H1 (cell line): ENCODE results near the gene CADPS. TPM values are rescaled to one million over a fixed set of nuclear protein-coding genes. Genes with fewer than 3 reads are reported as not detected.

ENCODE experiments used
- CHD7 ChIP-seq: fragments of 300-600 bp; sonication (generic); IDR thresholded peaks from 2 replicates; pipeline ENCODE4 v1.7.1; 2012; ENCODE audit warnings: low read length, moderate library complexity, mild to moderate bottlenecking, inconsistent platforms; ENCODE audit not compliant: insufficient replicate concordance
- POLR2AphosphoS5 ChIP-seq: IDR thresholded peaks from 2 replicates; pipeline ENCODE4 v1.6.1; 2011; ENCODE audit warnings: low read depth, low read length
- polyA plus RNA-seq, 7 experiments: library from polyadenylated mRNA; depleted of rRNA in 3 of 7; stranded (reverse) in 5 of 7; unstranded in 2 of 7; fragments of >200 nt in 5 of 7; fragments of 200-250 nt in 2 of 7; gene quantifications; 1 replicate in 5 of 7; 2 replicates in 1 of 7; 4 replicates in 1 of 7; pipeline versions ENCODE4 v1.2.1 to v1.2.3, GENCODE V29; 2011 to 2013; ENCODE audit warnings: missing spikeins in 2 of 7, mixed read lengths in 2 of 7
- total RNA-seq: library from RNA; stranded (reverse); fragmentation: NEBNext Ultra II Directional; extraction: Animal tissue kit (Norgen Biotek cat#: 25700); gene quantifications from 2 replicates; pipeline ENCODE4 v1.2.1, GENCODE V29; 2021

Gene CADPS
- total and polyA plus RNA-seq, 2 of the 8 experiments (the other 6 are each of a cell fraction or from before 2014, with no cell fraction given): 7.1 to 10.2 TPM

GRCh38 chr3:62584636-62585035 lies 290.6 kb downstream of the CADPS start (continued):
- TF ChIP-seq CHD7: no peak
- no peak for TF ChIP-seq POLR2AphosphoS5
